Activated CD8-positive, alpha-beta memory T cell treated with anti-CD3 and anti-CD28 coated beads, Interleukin-2, amount 50 U/mL, for 24 hours (primary cell): ENCODE measurements around the gene TMEM134.

ENCODE experiments used
- DNase-seq: peaks from one replicate; pipeline ENCODE4 v3.0.0-alpha.2; 2020; ENCODE audit errors: extremely low read depth

The TMEM134 gene

DNA sequence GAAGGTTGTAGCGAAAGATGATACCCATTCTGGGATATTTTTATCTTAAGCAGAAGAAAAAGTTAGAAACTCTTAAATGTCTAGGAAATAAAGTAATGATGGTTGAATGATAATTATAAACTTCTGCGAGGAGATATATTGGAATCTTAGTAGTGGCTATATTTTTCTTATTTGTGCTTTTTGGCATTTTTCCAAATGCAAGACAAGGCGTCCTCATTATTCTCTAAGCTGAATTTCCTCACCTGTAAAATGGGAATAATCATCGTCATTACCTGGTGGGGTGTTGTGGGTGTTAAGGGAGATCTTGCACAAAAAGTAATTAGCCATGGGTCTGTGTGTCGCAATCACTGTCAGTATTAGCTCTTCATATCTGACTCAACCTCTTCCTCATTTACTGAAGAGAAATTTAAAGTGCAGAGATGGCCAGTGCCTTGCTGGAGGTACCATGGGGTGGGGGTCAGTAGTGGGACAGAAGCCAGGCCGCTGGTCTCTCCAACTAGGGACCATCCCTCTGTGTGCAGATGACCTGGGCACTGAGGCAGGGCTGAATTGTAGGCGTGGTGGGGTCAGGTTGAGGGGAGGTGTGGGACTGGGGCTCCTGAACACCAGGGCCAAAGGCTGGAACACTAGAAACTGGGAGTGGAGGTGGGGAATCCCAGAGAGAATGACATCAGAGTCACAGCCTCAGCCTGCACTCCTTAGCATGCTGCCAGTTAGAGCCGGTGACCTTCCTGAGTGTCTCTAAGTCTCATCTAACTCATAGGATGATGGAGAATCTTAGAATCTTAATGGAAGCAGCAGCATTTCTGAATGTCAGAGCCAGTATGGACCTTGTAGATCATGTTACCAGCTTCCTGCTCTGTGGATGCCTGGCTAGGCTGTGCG lies 32.0 kb upstream of the TMEM134 start:
- no peak for DNase-seq

DNA sequence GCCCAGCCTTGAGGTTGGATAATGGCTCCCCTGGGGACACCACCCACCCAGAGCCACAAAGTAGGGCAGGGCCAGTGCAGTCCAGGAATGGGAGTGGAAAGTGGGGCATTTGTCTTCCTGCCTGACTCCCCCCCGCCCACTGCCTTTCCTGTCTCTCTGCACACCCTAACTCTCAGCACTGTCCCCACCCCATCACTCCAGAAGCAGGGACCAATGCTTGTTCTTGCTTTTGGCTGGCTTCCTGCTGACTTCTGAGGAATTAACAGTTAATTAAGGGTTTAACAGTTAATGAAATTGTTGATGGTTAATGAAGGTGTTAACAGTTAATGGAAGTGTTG lies 31.4 kb upstream of the TMEM134 start:
- no peak for DNase-seq

DNA sequence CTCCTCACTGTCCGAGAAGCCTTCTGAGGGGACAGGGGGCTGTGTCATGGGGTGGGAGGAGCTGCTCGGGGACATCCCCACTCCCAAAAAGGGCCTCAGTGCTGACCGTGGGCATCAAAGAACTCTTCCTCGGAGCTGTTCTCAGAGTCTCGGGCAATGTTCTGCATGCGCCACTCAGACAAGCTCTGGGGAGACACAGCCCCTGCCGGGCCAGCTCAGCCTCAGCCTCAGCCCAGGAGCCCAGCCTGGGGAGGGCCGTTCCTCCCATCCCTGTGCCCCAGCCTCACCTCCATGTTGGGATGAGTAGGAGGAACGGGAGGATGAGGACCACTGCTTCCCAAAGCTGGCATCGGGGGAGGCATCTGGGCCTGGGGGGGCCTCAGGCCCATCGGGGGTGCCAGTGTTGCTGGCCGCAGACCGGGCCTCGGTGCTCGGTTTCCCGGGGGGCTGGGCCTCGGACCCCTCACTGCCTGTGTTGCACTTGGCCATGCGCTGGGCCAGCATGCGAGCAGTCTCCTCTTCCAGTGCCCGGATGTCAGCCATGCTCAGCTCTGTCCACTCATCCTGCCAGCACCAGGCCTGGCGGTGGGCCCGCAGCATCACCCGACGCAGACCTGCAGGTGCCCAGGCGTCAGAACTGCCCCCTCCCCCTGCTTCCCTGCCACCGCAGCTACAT lies 30.9 kb upstream of the TMEM134 start:
- DNase-seq = no peak

DNA sequence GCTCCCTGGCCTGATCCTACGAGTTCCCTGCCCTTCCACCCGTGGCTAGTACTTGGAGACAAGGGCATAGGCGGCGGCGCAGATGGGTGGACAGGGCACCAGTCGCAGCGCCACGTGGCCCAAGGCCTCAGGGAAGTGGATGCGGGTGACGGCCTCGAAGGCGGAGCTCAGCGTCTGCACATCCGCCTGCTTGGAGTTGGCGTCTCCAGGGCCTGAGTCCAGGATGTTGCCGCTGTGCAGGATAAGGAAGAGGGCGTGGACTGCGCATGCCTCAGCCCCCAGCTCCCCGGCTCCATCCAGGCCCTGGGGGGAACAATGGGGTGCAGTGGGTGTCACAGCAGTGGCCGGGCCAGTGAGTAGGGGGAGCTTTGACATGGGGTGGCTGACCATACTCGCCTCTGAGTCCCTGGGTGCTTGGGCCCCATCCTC lies 29.5 kb upstream of the TMEM134 start:
- no peak for DNase-seq

DNA sequence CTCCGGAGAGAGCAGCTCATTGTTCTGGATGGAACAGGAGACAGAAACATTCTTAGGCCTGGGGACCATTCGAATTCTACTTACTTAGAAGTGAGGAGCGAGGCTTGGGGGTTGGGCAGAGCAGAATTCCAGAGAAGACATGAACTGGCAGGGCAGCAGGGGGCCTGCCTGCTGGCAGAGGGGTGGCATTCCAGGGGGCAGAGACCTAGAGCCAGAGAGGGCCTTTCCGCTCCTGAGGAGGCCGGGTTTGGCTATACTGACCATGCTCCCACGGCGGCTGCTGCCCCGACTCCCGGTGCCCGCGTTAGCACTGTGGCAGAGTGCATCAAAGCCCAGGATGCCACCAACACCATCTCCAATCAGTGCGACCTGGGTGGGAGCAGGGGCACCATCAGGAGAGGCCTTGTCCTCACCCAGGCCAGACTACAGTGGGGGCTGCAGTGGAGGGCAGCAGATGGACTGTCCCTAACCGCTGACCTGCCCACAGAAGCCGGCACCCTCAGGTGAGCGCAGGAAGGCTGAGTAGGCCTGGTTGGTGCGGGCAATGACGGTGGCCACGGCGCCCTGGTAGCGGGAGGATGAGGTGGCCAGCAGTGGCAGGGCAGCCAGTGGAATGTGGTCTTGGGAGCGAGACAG lies 28.7 kb upstream of the TMEM134 start:
- DNase-seq = no peak

DNA sequence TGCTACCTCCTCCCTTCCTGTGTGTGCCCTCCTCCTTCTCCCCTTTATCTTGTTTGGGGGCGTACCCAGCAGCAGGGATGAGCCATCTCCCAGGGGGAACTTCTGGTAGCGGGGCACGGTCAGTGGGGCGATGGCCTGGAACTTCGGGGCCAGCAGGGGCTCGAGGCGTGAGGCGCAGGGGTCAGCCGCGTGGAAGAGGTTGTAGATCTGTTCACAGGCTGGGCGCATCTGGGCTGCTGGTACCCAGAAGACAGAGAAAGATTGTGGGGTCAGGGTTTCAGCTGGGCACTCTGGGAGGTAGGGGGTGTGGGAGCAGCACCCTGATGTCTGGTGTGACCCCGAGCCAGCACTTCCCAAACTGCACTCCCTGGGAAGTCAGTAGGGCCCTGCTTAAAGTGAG lies 27.1 kb upstream of the TMEM134 start:
- DNase-seq = no peak

DNA sequence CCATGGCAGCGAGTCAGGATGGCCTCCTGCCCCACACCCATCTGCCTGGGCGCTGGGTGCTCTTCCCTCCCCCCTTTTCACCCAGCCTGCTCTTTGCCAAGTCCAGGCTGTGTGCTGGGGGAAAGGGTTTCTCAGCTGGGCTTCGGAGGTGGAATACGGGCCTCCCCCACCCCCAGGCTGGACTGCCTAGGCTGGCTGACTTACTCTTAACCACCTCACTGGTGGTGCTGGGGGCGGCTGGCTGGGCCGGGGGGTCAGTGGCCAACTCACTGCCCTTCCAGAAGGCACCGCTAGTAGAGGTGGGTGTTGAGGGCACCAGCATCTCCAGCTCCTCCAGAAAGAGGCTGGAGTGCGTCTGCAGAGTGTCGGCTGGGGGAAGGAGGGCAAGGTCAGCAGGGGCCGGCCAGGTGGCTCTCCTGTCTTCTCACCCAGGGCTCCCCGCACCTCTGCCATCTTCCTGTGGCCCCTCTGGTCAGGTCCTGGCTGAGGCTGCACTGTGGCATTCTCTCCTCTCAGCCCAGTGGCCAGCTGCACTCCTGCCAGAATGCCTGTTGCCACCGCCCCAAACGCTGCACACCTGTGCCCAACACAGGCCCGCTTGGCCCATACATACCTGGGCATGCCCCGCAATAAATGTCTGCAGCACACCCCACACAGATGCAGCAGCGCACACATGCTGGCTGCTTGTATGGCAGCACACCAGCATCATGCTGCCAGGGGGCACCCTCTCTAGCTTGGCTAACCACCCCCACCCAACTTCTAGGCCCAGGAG lies 26.4 kb upstream of the TMEM134 start:
- no peak for DNase-seq

DNA sequence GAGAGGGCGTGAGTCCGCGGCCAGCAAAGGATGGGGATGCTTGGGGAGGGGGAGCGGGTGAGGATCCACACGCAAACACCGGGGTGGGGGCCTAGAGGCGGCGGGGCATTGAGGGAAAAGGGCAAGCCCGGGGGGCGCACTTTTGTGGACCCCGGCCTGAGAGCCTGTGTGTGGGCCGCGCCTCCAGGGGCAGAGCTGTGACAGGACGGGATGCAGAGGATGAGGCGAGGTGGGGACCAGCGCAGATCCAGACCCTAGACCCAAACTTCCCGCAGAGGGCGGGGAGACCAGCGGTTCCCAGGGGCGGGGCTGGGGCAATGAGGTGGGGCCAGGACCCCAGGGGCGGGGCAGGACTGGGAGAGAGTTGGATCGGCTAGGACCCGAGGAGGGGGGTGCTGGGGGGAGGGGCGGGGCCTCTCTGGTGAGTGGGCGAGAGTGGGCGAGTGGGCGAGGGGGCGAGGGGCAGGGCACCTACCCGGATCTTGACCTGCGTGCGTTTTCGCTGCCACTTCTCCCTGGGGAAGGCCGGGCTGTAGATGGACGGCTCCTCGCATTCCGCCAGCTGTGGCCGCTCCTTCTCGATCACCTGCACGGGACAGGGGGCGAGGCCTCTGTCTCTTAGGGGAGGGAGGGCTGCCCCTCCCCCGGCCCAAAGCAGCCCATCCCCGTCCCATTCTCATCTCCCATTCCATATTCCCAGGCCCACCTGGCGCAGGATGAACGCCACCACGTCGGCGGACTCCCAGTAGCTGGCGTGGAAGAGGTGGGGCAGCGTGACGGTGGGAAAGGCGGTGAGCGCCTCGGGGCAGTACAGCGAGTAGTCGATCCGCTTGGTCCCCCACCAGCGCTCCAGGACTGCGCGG lies 25.6 kb upstream of the TMEM134 start:
- no peak for DNase-seq

DNA sequence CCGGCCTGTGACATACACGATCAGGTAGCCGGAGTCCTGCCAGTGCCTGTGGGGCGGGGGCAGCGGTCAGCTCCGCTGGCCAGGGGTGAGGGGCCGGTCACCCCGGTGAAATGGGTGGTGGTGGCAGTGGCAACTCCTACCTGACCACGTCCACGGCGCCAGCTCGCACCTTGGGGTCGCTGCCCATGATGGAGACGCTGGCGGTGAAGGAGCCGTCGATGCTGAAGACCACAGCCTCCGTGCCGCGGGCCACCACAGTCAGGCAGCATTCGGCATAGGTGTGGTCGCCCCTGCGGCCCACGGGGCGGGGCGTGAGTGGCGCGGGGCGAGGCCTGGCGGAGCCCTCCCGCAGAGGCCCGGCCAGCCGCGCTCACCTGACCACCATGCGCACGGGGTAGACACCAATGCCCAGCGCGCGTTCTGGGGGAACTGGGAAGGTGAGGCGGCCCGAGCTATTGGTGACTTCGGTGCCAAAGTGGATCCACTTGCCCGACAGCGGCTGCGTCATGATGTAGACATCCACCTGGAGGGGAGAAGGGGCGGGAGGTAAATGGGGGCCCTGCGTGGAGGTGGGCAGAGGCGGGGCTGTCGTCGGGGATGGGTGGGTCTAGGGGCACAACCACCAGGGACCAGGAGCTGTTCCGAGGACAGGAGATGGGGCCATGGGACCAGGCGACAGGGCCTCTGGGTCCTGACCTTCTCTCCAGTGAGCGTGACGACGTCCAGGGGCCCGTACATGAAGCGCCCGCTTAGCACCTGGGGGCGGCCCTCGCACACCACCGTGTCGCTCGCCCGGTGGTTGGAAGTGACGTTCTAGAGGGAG lies 24.7 kb upstream of the TMEM134 start:
- DNase-seq = no peak

DNA sequence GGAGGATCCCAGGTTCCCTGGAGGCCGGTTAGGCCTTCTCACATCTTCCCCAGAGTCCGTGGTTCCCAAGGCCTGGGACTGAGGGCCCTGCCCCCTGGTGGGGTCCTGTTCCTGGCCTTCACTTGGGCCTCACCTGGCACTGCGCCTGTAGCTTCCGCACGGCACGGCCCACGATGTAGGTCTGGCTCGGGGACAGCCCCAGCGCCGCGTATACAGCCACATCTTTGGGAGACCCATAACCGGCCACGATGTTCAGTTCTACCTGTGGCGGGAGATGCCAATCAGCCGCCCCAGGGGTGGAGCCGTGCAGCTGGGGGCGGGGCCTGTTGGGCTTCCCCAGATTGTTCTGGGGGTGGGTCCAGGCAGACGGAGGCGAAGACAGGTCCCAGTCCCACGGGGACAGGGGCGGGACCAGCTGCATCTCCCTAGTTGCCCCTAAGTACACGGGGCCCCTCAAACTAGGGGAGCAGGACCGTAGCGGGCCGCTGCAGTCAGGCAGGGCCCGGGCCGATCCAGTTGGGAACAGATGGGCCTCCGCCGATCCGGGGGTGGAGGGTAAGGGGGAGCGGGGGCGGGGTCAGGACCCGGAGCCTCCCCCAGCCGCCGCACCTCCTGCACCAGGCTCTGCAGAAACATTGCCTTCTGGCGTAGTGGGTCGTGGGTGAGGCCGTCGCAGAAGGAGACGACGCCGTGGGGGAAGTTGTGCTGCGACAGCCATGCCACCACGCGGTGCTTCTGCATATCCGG lies 23.9 kb upstream of the TMEM134 start:
- no peak for DNase-seq

DNA sequence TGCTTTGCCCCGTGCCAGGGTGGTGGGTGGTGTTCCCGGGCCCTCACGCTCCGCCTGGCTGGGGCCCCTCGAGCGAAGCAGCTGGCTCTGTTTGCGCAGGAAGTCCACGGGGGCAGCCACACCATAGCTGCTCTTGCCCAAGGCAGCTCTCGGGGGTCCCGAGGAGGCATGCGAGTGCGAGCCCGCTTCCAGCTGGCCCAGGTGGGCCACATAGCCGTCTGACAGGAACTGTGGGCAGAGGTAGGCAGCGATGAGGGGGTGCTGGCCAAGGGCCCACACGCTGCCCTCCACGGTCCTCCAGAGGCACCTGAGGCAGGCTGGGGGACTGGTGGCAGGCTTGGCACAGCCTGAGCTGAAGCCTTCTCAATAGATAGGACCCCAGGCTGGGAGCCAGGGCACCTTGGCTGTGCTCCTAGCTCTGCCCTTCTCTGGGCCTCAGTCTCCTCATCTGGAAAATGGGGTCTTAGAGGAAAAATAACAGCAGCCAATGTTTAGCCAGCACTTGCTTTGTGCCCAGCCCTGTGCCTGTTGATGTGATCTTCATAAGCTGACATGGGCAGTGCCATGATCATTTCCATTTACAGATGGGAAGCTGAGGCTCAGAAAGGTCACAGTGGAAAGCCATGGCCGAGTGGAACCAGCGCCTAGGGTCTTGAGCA lies 23.1 kb upstream of the TMEM134 start:
- DNase-seq = no peak

DNA sequence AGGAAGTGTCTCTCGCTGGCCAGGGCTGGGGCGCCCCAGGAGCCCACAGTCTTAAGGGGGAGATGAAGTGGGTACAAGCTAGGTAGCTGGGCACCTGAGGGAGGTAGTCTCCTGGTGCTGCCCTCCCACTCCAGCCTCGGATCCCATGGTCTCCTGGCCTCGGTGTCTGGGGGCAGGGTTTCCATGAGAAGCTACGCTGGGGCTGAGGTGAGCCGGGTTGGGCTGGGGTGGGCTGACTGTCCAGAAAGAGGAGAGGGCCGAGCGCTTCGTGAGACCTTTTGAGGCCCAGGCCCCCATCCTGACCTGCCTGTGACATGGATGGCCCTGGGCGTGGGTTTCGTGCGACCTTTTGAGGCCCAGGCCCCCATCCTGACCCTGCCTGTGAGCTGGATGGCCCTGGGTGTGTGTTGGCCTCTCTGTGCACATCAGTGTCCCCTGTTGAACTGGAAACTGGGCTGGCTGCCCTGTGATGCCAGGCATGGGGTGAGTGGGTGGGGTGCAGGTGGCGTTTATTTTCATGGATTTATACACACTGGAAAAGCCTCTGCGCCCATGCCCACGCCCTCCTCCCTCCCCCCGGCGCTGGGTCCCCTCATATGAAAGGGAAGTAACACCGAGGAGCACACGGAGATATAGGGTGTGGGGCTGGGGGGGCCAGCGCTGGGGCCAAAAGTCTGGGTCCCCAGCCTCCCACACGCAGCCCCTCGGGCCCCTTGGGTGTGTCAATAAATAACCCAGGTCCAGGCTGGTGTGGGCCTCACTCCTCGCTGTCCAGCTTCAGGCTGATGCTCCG lies 22.4 kb upstream of the TMEM134 start:
- no peak for DNase-seq

DNA sequence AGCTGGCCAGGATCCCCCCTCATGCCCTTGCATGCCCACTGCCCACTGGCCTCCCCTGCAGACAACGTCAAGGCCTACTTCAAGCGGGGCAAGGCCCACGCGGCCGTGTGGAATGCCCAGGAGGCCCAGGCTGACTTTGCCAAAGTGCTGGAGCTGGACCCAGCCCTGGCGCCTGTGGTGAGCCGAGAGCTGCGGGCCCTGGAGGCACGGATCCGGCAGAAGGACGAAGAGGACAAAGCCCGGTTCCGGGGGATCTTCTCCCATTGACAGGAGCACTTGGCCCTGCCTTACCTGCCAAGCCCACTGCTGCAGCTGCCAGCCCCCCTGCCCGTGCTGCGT lies 21.6 kb upstream of the TMEM134 start:
- no peak for DNase-seq

DNA sequence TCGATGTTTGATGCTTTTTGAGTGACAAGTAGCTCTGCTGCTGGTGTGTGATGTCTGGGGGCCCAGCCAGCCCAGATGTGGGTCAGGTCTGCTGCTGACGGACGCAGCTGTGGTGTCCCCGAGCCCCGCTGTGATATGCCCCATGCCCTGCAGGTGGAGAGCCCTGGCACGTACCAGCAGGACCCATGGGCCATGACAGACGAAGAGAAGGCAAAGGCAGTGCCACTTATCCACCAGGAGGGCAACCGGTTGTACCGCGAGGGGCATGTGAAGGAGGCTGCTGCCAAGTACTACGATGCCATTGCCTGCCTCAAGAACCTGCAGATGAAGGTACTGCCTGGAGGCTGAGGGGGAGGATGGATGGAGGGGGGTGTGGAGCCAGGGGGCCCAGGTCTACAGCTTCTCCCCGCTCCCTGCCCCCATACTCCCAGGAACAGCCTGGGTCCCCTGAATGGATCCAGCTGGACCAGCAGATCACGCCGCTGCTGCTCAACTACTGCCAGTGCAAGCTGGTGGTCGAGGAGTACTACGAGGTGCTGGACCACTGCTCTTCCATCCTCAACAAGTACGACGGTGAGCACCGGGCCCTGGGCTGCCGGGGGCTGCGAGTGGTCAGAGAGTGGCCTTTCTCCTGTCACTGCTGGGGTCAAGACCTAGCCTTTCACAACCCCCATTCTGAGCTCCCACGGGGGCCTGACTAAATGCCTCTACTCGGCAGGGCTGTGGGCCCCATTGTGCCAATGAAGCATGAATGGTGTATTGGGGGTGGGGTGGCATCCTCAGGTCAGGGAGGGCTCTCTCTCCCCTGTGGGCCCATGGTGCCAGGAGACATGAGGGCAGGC lies 21.1 kb upstream of the TMEM134 start:
- no peak for DNase-seq

DNA sequence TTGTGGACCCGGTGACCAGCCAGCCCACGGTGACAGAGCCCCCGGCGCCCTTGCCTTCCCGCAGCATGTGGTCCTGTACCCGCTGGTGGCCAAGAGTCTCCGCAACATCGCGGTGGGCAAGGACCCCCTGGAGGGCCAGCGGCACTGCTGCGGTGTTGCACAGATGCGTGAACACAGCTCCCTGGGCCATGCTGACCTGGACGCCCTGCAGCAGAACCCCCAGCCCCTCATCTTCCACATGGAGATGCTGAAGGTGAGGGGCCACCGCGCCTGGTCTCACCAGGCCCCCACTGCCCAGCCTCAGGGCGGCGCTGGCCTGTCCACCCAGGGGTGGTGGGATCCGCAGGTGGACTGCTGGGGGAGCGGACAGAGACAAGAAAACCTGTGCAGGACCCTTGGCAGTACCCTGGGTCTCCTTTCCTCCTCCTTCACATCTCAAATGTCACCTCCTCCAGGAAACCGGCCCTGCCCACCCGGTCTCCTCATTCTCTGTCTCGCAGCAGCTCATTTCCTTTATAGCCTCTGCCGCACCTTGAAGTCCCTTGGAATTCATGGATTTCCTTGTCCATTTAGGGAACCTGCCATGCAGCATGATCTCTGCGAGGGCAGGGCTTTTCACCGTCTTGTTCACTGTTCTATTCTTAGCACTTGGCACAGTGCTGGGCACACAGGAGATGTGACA lies 20.3 kb upstream of the TMEM134 start:
- no peak for DNase-seq

DNA sequence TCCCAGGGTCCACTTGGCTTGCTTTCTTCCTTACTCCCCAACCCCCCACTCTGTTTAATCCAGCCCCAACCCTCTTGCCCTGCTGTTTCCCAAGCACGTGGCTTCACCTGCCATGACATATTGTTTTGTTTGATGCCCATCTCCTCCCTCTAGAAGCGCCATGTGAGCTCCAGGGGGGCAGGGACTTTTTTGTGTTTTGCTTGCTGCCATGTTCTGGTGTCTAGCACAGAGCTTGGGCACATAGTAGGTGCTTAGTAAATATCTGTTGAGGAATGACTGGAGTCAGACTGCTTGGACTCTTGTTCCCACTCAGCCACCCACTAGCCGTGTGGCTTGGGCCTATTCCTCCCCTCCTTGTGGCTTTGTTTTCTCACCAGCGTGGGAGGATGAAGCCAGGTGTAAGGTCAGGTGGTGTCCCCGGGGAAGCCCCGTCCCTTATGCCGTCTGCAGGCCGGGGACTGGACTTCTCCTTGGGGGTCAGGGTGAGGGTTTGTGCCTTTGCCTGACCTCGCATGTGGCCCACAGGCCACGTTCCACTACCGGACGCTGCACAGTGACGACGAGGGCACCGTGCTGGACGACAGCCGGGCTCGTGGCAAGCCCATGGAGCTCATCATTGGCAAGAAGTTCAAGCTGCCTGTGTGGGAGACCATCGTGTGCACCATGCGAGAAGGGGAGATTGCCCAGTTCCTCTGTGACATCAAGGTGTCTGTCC lies 17.6 kb upstream of the TMEM134 start:
- DNase-seq = no peak
